ENCODE data around the gene NDRG2. TPM values are rescaled to one million over a fixed set of nuclear protein-coding genes. Genes with fewer than 3 reads are reported as not detected.

NDRG2 gene
- total and polyA plus RNA-seq, 10 donors = 72.4 to 335 (median 201) TPM

- TF ChIP-seq POLR2A (IDR thresholded peaks at IDR 0.05) (no peak), CTCF (IDR thresholded peaks at IDR 0.05 in 8 of 11, conservative IDR thresholded peaks at IDR 0.05 in 3 of 11) (peak in 6 of 11 experiments; percentile 5 to 41 (median 24)), POLR2AphosphoS5 (IDR thresholded peaks at IDR 0.05) (peak; percentile 86 to 92 (median 88))
- H3K36me3 ChIP-seq = peaks cover 0 to 41% (median 35%) of the 10 kb centered on the region in 6 donors
- H3K4me3 ChIP-seq = peak within 1 kb of the TSS; percentile 66 to 99 (median 88)
- no peaks in the 10 kb centered on the region for H3K9me3 ChIP-seq
- H3K27ac ChIP-seq = peak within 1 kb of the TSS; percentile 58 to 89 (median 86)
- peak; percentile 94 for DNase-seq
- intact Hi-C loops (cut with DNase I; ENCODE audit: low total_unique reads) = no loop called here
- peaks cover 16 to 46% (median 35%) of the 10 kb centered on the region in 6 donors for H3K4me1 ChIP-seq
- 0 to 1% (median 1%) methylated on average over 40 to 42 of the region's 42 CpGs for WGBS, 5 donors
- H3K27me3 ChIP-seq (replicated peaks in 1 of 7) = no peaks in the 10 kb centered on the region
Measured at GRCh38 chr14:20989787-20990600, 34.9 kb downstream of the NDRG2 start, which contains the start of gene METTL17. METTL17 (plus strand) TSS chr14:20989980; CDS start chr14:20990003, 23 bp downstream.

GRCh38 chr14:20989471-20989786 is 35.4 kb downstream of the NDRG2 start:
- H3K27ac ChIP-seq = peak overlapping the region; percentile 58 to 89 (median 86)
- 0 to 2% (median 1%) methylated on average over 11 of the region's 11 CpGs for WGBS, 5 donors
- peaks cover 16 to 46% (median 35%) of the 10 kb centered on the region in 6 donors for H3K4me1 ChIP-seq
- peak overlapping the region in 7 of 8 donors; percentile 76 to 99 (median 93) for H3K4me3 ChIP-seq
- peaks cover 0 to 35% (median 29%) of the 10 kb centered on the region in 6 donors for H3K36me3 ChIP-seq
- H3K27me3 ChIP-seq (replicated peaks in 1 of 7) = no peaks in the 10 kb centered on the region
- no peak for DNase-seq
- no peak for TF ChIP-seq POLR2AphosphoS5 (IDR thresholded peaks at IDR 0.05)
- TF ChIP-seq POLR2A (IDR thresholded peaks at IDR 0.05) = no peak
- no peak for TF ChIP-seq CTCF (IDR thresholded peaks at IDR 0.05 in 8 of 11, conservative IDR thresholded peaks at IDR 0.05 in 3 of 11)
- no peaks in the 10 kb centered on the region for H3K9me3 ChIP-seq
- intact Hi-C loops (cut with DNase I; ENCODE audit: low total_unique reads) = no loop called here

- no peaks in the 10 kb centered on the region for H3K27me3 ChIP-seq (replicated peaks in 1 of 7)
- H3K27ac ChIP-seq = peak overlapping the region; percentile 58 to 89 (median 86)
- peak overlapping the region in 7 of 8 donors; percentile 76 to 99 (median 93) for H3K4me3 ChIP-seq
- no peaks in the 10 kb centered on the region for H3K9me3 ChIP-seq
- H3K36me3 ChIP-seq = peaks cover 0 to 30% (median 24%) of the 10 kb centered on the region in 6 donors
- WGBS, 5 donors = 76 to 88% (median 77%) methylated on average over 15 of the region's 15 CpGs
- DNase-seq = no peak
- H3K4me1 ChIP-seq = peaks cover 16 to 46% (median 35%) of the 10 kb centered on the region in 6 donors
- TF ChIP-seq CTCF (IDR thresholded peaks at IDR 0.05 in 8 of 11, conservative IDR thresholded peaks at IDR 0.05 in 3 of 11) (no peak), POLR2A (IDR thresholded peaks at IDR 0.05) (no peak), POLR2AphosphoS5 (IDR thresholded peaks at IDR 0.05) (no peak)
- intact Hi-C loops (cut with DNase I; ENCODE audit: low total_unique reads) = no loop called here
Measured at GRCh38 chr14:20988717-20989470, 36.0 kb downstream of the NDRG2 start.

Data from spleen (tissue), 11 donors.